GM23338 (cell line): ENCODE data around the gene ZBTB44. TPM values are rescaled to one million over a fixed set of nuclear protein-coding genes. Genes with fewer than 3 reads are reported as not detected.
A peak's percentile ranks its signal among the peaks of the same experiment; 100 is the strongest.
"Not testable (repeated sequence)": the region's sequence is repeated elsewhere in the genome, so short reads cannot be mapped to it uniquely, and the experiment has no call there.

Source experiments
- ATAC-seq: fragments of 200-7000 bp; cut with Tn5 transposase; 3 replicates; pipeline ENCODE4 v1.9.1; 2020
- DNase-seq: peaks from one replicate; pipeline ENCODE4 v3.0.0-alpha.2; 2015; ENCODE audit warnings: low spot score
- H2AFZ ChIP-seq: fragments of 200-600 bp; sonication (generic); 2 replicates; pipeline ENCODE4 v1.8.0; 2016; ENCODE audit warnings: antibody characterized with exemption, mild to moderate bottlenecking, moderate library complexity
- H3F3A ChIP-seq: fragments of 200-600 bp; sonication (generic); replicated peaks from 2 replicates; pipeline ENCODE4 v1.8.0; 2017; ENCODE audit warnings: antibody characterized with exemption, mixed run types, low read depth
- H3K27ac ChIP-seq: fragments of 200-600 bp; sonication (generic); 2 replicates; pipeline ENCODE4 v1.6.1; 2016; ENCODE audit warnings: low read depth
- H3K27me3 ChIP-seq: fragments of 200-600 bp; sonication (generic); 2 replicates; pipeline ENCODE4 v1.8.0; 2016; ENCODE audit warnings: mild to moderate bottlenecking, mixed run types, moderate library complexity; ENCODE audit not compliant: insufficient read depth
- H3K36me3 ChIP-seq: fragments of 200-600 bp; sonication (generic); 2 replicates; pipeline ENCODE4 v1.8.0; 2016; ENCODE audit warnings: mild to moderate bottlenecking; ENCODE audit not compliant: insufficient read depth
- H3K4me1 ChIP-seq: fragments of 200-600 bp; sonication (generic); 2 replicates; pipeline ENCODE4 v1.8.0; 2016; ENCODE audit warnings: mild to moderate bottlenecking, moderate library complexity; ENCODE audit not compliant: insufficient read depth
- H3K4me2 ChIP-seq: fragments of 200-600 bp; sonication (generic); 2 replicates; pipeline ENCODE4 v1.7.1; 2017; ENCODE audit warnings: mixed run types
- H3K4me3 ChIP-seq: fragments of 200-600 bp; sonication (generic); 2 replicates; pipeline ENCODE4 v1.6.1; 2016; ENCODE audit warnings: mixed run types
- H3K79me2 ChIP-seq: fragments of 200-600 bp; sonication (generic); replicated peaks from 2 replicates; pipeline ENCODE4 v1.8.0; 2017; ENCODE audit warnings: mild to moderate bottlenecking; ENCODE audit not compliant: insufficient read depth
- H3K9me2 ChIP-seq: fragments of 200-600 bp; sonication (generic); 2 replicates; pipeline ENCODE4 v1.8.0; 2017; ENCODE audit not compliant: insufficient read depth
- H4K20me1 ChIP-seq: fragments of 200-600 bp; sonication (generic); replicated peaks from 2 replicates; pipeline ENCODE4 v1.8.0; 2017; ENCODE audit warnings: mild to moderate bottlenecking; ENCODE audit not compliant: insufficient read depth
- H3K27ac Mint-ChIP-seq: 2 replicates; pipeline ENCODE4 v1.8.0; 2020; ENCODE audit warnings: inconsistent platforms, mild to moderate bottlenecking, moderate library complexity, mixed read lengths
- H3K27me3 Mint-ChIP-seq: 3 replicates; pipeline ENCODE4 v1.8.0; 2022; ENCODE audit warnings: low read depth, mild to moderate bottlenecking, moderate library complexity, mixed read lengths, inconsistent platforms; ENCODE audit not compliant: insufficient read depth, poor library complexity
- H3K36me3 Mint-ChIP-seq: 3 replicates; pipeline ENCODE4 v1.8.0; 2021; ENCODE audit warnings: low read depth, mild to moderate bottlenecking, inconsistent platforms, moderate library complexity, mixed read lengths
- H3K4me1 Mint-ChIP-seq: 3 replicates; pipeline ENCODE4 v1.8.0; 2020; ENCODE audit warnings: mild to moderate bottlenecking, inconsistent platforms, mixed read lengths
- H3K4me3 Mint-ChIP-seq: 3 replicates; pipeline ENCODE4 v1.8.0; 2021; ENCODE audit warnings: moderate library complexity, mild to moderate bottlenecking, inconsistent platforms, mixed read lengths
- H3K9me3 Mint-ChIP-seq: 3 replicates; pipeline ENCODE4 v1.8.0; 2020; ENCODE audit warnings: moderate library complexity, mild to moderate bottlenecking, inconsistent platforms, mixed read lengths
- CREB1 ChIP-seq: fragments of 250-450 bp; sonication (Bioruptor Pico); IDR thresholded peaks from 2 replicates; pipeline ENCODE4 v1.5.0; 2020; ENCODE audit warnings: low read depth, mild to moderate bottlenecking, moderate library complexity
- EZH2 ChIP-seq: fragments of 200-600 bp; sonication (generic); IDR thresholded peaks from one replicate; pipeline ENCODE4 v1.8.0; 2017; ENCODE audit warnings: antibody characterized with exemption, mild to moderate bottlenecking, low read depth; ENCODE audit not compliant: unreplicated experiment
- EZH2phosphoT487 ChIP-seq: fragments of 200-600 bp; sonication (generic); IDR thresholded peaks from one replicate; pipeline ENCODE4 v1.8.1; 2018; ENCODE audit warnings: antibody characterized with exemption; ENCODE audit not compliant: unreplicated experiment
- JUNB ChIP-seq: IDR thresholded peaks from one replicate; pipeline ENCODE4 v1.6.1; 2016; ENCODE audit warnings: antibody characterized with exemption; ENCODE audit not compliant: unreplicated experiment
- POLR2AphosphoS5 ChIP-seq: IDR thresholded peaks from 2 replicates; pipeline ENCODE4 v1.6.1; 2016; ENCODE audit warnings: antibody characterized with exemption, low read depth
- STAT1 ChIP-seq: IDR thresholded peaks from one replicate; pipeline ENCODE4 v1.6.1; 2016; ENCODE audit warnings: antibody characterized with exemption; ENCODE audit not compliant: unreplicated experiment
- ZNF331 ChIP-seq: fragments of 250-450 bp; sonication (Bioruptor Pico); IDR thresholded peaks from 2 replicates; pipeline ENCODE4 v1.5.0; 2020; ENCODE audit warnings: low read depth, mild to moderate bottlenecking, moderate library complexity
- polyA plus RNA-seq: library from polyadenylated mRNA; unstranded; fragments of >200 nt; fragmentation: Nextera tagmentation; extraction: Ambion mirVana; gene quantifications from 2 replicates; pipeline ENCODE4 v1.2.1, GENCODE V29; 2016
- total RNA-seq: library from RNA; depleted of rRNA; stranded (reverse); fragments of >200 nt; shearing (Covaris generic); gene quantifications from 2 replicates; pipeline ENCODE4 v1.2.3, GENCODE V29; 2014
- TF ChIP-seq, protein P1 (sequence below): fragments of 250-450 bp; sonication (Bioruptor Pico); IDR thresholded peaks from 2 replicates; pipeline ENCODE4 v1.5.0; 2020; ENCODE audit warnings: mild to moderate bottlenecking, moderate library complexity
- TF ChIP-seq, protein P2 (sequence below): IDR thresholded peaks from one replicate; pipeline ENCODE4 v1.6.1; 2018; ENCODE audit warnings: antibody characterized with exemption; ENCODE audit not compliant: unreplicated experiment

ZBTB44 gene
- total and polyA plus RNA-seq, 2 experiments from 2014 or later: 61.2 to 102 TPM

DNA sequence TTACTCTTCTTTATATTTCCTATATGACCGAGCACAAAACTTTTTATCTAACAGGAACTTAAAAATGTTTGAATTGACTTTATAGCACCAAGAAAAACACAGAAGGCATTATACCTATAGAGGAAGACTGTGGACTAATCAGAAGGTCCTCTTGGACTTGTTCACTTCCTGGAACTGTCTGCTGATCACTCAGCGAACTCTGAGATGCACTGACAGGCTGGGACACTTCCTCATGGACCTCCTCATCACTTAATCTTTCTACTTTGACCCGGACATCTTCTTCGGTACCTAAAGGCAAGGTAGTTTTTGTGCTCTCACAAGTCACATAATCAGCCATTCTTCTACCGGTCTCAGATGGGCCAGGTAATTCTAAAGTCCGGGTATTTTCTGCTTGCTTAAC lies 54.0 kb downstream of the ZBTB44 start (continued):
- TF ChIP-seq, protein P1, sequence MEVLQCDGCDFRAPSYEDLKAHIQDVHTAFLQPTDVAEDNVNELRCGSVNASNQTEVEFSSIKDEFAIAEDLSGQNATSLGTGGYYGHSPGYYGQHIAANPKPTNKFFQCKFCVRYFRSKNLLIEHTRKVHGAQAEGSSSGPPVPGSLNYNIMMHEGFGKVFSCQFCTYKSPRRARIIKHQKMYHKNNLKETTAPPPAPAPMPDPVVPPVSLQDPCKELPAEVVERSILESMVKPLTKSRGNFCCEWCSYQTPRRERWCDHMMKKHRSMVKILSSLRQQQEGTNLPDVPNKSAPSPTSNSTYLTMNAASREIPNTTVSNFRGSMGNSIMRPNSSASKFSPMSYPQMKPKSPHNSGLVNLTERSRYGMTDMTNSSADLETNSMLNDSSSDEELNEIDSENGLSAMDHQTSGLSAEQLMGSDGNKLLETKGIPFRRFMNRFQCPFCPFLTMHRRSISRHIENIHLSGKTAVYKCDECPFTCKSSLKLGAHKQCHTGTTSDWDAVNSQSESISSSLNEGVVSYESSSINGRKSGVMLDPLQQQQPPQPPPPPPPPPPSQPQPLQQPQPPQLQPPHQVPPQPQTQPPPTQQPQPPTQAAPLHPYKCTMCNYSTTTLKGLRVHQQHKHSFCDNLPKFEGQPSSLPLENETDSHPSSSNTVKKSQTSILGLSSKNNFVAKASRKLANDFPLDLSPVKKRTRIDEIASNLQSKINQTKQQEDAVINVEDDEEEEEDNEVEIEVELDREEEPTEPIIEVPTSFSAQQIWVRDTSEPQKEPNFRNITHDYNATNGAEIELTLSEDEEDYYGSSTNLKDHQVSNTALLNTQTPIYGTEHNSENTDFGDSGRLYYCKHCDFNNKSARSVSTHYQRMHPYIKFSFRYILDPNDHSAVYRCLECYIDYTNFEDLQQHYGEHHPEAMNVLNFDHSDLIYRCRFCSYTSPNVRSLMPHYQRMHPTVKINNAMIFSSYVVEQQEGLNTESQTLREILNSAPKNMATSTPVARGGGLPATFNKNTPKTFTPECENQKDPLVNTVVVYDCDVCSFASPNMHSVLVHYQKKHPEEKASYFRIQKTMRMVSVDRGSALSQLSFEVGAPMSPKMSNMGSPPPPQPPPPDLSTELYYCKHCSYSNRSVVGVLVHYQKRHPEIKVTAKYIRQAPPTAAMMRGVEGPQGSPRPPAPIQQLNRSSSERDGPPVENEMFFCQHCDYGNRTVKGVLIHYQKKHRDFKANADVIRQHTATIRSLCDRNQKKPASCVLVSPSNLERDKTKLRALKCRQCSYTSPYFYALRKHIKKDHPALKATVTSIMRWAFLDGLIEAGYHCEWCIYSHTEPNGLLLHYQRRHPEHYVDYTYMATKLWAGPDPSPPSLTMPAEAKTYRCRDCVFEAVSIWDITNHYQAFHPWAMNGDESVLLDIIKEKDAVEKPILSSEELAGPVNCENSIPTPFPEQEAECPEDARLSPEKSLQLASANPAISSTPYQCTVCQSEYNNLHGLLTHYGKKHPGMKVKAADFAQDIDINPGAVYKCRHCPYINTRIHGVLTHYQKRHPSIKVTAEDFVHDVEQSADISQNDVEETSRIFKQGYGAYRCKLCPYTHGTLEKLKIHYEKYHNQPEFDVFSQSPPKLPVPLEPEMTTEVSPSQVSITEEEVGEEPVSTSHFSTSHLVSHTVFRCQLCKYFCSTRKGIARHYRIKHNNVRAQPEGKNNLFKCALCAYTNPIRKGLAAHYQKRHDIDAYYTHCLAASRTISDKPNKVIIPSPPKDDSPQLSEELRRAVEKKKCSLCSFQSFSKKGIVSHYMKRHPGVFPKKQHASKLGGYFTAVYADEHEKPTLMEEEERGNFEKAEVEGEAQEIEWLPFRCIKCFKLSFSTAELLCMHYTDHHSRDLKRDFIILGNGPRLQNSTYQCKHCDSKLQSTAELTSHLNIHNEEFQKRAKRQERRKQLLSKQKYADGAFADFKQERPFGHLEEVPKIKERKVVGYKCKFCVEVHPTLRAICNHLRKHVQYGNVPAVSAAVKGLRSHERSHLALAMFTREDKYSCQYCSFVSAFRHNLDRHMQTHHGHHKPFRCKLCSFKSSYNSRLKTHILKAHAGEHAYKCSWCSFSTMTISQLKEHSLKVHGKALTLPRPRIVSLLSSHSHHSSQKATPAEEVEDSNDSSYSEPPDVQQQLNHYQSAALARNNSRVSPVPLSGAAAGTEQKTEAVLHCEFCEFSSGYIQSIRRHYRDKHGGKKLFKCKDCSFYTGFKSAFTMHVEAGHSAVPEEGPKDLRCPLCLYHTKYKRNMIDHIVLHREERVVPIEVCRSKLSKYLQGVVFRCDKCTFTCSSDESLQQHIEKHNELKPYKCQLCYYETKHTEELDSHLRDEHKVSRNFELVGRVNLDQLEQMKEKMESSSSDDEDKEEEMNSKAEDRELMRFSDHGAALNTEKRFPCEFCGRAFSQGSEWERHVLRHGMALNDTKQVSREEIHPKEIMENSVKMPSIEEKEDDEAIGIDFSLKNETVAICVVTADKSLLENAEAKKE (CRISPR knock-in tag): no peak
- TF ChIP-seq CREB1 (CRISPR knock-in tag): no peak
- no peak for TF ChIP-seq JUNB

DNA sequence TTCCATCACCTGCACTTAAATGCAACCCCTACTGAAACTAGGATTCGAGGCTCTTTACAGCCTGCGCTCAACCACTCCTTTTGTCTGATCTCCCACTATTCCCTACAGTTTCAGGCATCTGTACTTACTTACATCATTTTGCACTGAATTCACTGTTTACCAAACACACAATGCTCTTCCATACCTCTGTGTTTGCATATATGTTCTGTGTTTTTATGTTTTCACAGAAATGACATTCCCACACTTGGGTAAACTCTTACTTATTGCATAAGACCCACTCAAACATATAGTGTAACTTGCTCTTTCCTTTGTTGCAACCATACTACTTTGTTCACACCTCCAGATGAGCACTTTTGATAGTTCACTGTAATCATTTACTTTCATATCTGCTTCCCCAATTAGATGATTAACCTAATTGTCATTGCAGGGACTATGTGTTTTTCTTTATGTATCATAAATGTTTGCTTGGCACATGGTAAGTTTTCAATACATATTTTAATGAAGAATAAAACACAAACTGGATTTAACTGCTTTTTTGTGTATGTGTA lies 54.6 kb downstream of the ZBTB44 start:
- Histone ChIP-seq H3K27me3 (no peaks in the 10 kb centered on the region), H3K4me2 (no peak overlapping the region), H3K36me3 (peaks cover 15% of the 10 kb centered on the region), H2AFZ (no peak overlapping the region), H3K79me2 (peaks cover 96% of the 10 kb centered on the region), H3K4me3 (no peak overlapping the region), H4K20me1 (peaks cover 24% of the 10 kb centered on the region), H3K27ac (no peak overlapping the region), H3K9me2 (no peaks in the 10 kb centered on the region), H3F3A (no peaks in the 10 kb centered on the region), H3K4me1 (no peaks in the 10 kb centered on the region; the same call in 1 of the 2 replicates)
- ATAC-seq (no peak), DNase-seq (no peak)
- Mint-ChIP-seq H3K9me3 (peaks cover 2% of the 10 kb centered on the region; the same call in 1 of the 3 replicates), H3K4me3 (no peak overlapping the region), H3K27ac (no peak overlapping the region), H3K36me3 (peaks cover 66% of the 10 kb centered on the region), H3K27me3 (no peaks in the 10 kb centered on the region), H3K4me1 (peaks cover 16% of the 10 kb centered on the region)
- no peak for TF ChIP-seq JUNB
- TF ChIP-seq EZH2phosphoT487: no peak
- TF ChIP-seq POLR2AphosphoS5: no peak
- TF ChIP-seq, protein P2, sequence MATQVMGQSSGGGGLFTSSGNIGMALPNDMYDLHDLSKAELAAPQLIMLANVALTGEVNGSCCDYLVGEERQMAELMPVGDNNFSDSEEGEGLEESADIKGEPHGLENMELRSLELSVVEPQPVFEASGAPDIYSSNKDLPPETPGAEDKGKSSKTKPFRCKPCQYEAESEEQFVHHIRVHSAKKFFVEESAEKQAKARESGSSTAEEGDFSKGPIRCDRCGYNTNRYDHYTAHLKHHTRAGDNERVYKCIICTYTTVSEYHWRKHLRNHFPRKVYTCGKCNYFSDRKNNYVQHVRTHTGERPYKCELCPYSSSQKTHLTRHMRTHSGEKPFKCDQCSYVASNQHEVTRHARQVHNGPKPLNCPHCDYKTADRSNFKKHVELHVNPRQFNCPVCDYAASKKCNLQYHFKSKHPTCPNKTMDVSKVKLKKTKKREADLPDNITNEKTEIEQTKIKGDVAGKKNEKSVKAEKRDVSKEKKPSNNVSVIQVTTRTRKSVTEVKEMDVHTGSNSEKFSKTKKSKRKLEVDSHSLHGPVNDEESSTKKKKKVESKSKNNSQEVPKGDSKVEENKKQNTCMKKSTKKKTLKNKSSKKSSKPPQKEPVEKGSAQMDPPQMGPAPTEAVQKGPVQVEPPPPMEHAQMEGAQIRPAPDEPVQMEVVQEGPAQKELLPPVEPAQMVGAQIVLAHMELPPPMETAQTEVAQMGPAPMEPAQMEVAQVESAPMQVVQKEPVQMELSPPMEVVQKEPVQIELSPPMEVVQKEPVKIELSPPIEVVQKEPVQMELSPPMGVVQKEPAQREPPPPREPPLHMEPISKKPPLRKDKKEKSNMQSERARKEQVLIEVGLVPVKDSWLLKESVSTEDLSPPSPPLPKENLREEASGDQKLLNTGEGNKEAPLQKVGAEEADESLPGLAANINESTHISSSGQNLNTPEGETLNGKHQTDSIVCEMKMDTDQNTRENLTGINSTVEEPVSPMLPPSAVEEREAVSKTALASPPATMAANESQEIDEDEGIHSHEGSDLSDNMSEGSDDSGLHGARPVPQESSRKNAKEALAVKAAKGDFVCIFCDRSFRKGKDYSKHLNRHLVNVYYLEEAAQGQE: no peak
- no peak for TF ChIP-seq ZNF331 (CRISPR knock-in tag)
- no peak for TF ChIP-seq CREB1 (CRISPR knock-in tag)
- no peak for TF ChIP-seq STAT1
- no peak for TF ChIP-seq EZH2

DNA sequence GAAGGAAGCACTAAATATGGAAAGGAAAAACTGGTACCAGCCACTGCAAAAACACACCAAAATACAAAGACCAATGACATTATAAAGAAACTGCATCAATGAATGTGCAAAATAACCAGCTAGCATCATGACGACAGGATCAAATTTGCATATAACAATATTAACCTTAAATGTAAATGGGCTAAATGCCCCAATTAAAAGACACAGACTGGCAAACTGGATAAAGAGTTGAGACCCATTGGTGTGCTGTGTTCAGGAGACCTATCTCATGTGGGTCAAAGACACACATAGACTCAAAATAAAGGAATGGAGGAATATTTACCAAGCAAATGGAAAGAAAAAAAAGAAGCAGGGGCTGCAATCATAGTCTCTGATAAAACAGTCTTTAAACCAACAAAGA lies 63.0 kb downstream of the ZBTB44 start:
- not testable (repeated sequence) for H3F3A ChIP-seq

More for the DNA sequence above, 63.0 kb downstream of the ZBTB44 start:
- not testable (repeated sequence) for H3K27ac Mint-ChIP-seq, H3K4me3 Mint-ChIP-seq, H3K4me3 ChIP-seq, H2AFZ ChIP-seq, H3K27me3 Mint-ChIP-seq, ATAC-seq, H3K27me3 ChIP-seq, H3K36me3 ChIP-seq, H3K9me2 ChIP-seq, H3K4me2 ChIP-seq, H3K9me3 Mint-ChIP-seq, DNase-seq
- Mint-ChIP-seq H3K4me1 (peaks cover 32% of the 10 kb centered on the region), H3K36me3 (peaks cover 40% of the 10 kb centered on the region)
- H3K4me1 ChIP-seq: peaks cover 27% of the 10 kb centered on the region
- H3K79me2 ChIP-seq: peaks cover 98% of the 10 kb centered on the region
- peaks cover 31% of the 10 kb centered on the region for H4K20me1 ChIP-seq
- H3K27ac ChIP-seq: peak overlapping the region; percentile 28; the same call in 1 of the 2 replicates
